ENCODE results near the gene FRK.

DNA sequence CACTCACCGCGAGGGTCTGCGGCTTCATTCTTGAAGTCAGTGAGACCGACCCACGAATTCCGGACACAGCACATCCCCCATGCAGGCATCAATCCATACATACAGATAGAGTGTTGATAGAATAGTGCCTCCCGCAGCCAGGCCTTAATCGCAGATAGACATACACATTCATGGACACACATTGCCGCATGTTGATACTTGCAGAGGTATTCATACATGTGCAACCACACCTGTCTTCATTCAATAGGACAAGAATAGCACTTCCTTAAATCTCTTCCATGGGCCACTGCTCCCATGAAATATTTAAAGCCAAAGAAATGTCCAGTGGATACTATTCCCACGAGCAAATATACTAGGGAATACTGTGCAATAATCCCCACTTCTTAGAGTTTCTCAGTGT is 170.5 kb downstream of the FRK start:
- TF ChIP-seq CTCF (IDR thresholded peaks at IDR 0.05) (no peak), POLR2A (IDR thresholded peaks at IDR 0.05) (no peak)
